Measurements from ENCODE around the gene NT5DC1.

Gene NT5DC1

DNA sequence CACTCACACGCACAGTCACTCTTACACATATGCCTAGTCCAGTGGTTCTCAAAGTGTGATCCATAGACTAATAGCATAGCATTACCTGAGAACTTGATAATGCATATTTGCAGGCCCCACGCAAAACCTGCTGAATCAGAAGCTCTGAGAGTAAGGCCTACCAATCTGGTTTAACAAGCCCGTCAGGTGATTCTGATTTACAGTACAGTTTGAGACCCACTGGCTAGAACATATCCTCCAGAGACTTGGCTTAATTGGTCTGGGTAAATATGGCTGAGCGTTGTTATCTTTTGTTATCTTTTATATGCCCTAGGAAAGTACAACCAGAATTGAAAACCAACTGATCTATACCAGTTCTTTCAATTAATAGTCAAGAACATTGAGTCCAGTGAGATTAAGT is 143.6 kb downstream of the NT5DC1 start:
- no peak for DNase-seq (ENCODE audit: low read depth in 2 of 2)

DNA sequence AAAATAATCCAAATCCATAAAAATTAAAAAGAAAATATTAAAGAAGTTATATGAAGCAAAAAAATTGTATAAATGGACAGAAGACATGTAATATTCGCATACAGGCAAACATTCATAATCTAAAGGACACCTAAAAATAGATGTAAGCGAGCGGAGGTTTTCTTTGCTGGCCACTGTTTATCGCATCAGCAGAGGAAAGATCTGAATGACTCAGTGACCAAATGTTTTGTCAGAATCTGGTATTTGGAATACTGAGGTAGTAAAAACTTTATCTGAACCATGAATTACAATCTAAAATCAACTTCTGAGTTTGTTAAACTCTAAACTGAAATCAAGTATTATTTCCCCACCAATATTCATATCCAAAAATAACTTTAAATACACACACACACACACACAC is 145.4 kb downstream of the NT5DC1 start:
- no peak for DNase-seq (ENCODE audit: low read depth in 2 of 2)

DNA sequence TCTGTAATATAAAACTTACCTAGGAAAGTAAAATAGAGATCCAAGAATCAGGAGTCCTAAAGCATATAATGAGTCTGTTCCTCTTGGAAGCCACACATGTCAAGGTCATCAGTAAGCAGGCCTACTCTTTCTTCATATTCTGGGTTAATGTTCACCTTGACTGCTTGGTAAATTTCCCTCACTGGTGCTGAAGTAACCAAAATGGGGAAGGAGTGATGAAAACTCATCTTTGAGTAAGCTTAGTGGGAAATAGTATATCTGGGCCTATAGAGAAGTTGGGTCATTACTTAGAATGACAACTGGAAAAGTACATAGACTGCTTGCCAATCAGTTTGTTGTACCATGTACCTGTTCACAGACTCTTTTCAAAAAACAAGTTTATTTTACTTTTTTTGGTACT is 146.6 kb downstream of the NT5DC1 start:
- DNase-seq (ENCODE audit: low read depth in 2 of 2): no peak

DNA sequence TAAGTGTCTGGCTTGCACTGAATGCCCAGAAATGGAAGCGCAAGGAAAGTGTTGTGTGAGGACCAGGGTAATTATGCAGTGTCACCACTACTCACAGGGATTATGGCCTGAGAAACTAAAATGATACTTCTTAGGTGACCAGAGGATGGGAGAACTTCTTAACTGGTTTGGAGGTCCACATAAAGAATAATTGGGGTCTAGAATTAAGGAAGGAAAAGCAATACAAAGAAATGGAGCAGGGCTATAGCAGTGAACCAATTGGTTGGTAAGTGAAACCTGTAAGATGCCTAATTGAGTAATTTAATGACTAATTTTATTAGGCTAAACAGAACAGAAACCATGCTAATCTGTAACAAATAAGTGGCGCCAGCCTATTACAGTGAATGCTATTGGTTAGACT is 147.9 kb downstream of the NT5DC1 start:
- no peak for DNase-seq (ENCODE audit: low read depth in 2 of 2)

DNA sequence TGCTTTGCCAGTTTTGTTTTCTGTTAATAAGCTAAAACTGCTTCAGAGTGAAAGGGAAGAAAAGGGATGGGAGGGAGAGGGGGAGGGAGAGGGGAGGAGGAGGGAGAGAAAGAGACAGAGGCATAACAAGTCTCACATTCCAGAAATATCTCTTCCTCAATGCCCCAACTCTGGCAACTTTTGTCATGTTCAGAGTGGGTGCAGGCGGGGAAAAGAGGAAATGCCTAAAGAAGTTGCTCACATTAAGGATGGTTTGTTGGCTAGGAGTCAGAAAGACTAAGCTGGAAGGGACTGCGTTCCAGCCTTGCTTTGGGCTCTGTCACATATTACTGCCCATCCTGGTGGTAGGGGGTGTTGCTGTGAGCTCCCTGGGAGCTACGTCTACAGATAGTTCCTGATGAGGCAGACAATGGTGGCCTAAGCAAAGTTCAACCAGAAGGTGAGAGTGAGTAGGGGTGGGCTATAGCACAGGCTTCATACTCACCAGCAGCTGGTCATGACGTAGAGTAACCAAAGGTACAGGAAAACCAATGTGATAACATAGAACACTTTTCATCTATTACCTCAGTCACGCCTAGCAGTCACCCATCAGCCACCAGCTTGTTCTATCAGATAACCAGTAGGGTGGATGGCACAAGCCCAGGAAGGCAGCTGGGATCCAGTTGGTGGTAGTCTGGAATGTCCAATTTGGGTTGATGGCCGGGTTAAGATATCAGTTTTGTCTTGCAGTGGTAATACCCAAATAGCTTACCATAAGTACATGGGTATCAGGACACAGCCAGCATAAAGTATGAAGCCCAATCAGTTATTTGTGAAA is 151.1 kb downstream of the NT5DC1 start:
- DNase-seq (ENCODE audit: low read depth in 2 of 2): no peak

DNA sequence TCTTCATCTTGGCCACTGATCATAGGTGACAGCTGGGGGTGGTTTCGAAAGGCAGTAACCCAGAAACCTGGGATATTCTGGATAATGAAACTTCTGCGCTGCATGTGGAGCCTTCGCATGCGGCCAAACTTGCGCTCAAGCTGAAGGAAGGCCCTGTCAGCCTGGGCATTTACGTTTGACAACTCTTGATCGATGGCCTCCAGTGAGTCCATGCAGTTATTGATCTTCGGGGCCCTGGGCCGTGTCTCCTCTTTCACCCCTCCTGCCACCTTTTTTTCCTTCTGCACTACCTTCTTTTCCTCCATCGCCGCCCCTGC is 152.5 kb downstream of the NT5DC1 start:
- DNase-seq (ENCODE audit: low read depth in 2 of 2): no peak

DNA sequence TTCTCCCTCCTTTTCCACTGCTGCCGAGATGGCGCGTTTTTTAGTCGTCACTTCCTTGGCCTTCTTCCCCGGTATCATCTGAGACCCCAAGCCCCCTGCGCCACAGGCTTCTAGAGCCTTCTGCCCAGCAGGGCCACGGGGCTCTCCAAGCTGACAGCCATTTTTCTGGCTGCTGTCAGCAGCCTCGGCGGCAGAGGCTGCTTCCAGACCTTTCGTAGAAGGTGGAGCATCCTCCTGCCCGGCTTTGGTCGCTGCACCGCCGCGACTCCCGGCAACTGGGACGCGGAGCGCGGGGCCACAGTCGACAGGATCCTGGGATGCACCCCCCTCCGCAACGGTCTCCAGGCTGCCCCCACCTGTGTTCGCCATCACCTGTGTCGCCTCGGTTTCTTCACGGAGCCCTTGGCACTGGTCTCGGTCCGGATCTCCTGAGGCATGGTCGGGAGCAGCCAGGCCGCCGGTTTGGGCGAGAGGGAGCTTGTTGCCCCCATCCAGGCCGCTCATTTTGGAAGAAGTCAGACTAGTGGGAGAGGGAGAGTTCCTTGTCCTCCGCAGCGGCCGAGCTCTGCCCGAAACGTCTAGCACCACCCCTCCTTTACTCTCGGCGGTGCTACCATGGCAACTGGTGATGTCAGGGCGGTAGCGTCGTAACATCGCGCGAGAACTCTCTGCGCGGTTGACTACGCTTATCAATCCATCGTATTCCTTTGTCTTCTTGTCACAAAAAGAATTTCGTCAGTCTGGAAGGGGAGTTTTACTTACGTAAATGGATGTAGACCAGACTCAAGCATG is 153.0 kb downstream of the NT5DC1 start, which contains the start of gene TSPYL4:
TSPYL4 (minus strand) TSS at position 571 of the 792 bp plus-strand sequence; CDS start at position 504, 67 bp downstream.
- peak; percentile 83 for DNase-seq (ENCODE audit: low read depth in 2 of 2)

DNA sequence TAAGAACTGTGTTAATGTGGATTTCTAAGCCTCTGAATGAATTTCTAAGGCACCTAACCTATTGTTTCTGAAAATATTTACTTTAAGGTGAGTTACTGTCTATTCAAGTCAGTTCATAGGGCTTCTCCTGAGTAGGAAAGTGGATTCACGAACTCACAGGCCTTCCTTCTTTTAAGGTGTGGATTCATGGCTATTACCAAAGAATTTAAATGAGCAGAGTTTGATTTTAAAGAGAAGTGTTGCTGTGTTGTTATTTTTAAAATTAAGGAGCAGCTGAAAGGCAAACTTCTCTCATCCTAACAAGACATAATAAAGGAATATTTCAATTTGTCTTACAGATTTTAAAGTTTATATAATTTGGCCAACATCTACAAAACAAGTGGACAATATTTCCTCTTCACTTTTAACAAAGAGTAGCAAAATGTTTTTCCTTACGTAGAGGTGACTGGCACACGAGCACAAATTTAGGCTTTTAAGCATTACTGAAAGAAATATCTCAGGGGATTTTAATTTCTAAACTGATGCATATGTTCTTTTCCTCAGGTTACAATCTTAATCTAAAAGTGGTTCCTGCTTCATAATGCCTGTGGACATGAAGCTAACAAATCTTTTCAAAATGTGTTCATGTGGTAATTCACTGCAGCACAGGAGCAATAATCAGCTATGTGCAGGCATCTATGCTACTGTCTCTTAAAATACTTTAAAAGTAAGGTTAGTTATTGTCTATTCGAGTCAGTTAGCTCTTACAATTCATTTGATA is 153.8 kb downstream of the NT5DC1 start:
- DNase-seq (ENCODE audit: low read depth in 2 of 2): no peak

DNA sequence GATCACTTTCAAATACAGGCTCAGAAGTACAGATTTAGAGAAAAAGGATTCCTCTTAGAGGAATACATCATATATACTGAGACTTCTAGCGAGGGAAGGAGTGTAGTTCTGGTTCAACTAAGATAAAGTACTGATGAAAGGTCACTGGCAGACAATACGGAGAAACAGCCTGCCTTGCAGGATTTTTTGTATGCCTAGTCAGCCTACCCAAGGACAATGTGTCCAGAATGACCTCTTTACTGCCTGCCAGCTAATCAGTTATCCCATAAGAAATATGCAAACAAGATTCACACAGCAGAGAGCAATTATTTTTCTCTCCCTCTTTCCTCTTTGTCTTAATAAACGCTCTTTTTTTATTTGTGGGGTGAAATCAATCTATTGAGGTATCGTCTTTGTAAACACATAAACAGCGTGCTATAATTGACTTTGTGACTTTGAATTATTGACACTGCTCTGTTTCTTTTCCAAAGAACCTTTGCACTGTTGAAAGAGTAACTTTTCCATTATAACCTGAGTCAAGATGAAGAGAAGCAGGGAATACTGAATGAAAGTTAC is 154.7 kb downstream of the NT5DC1 start:
- no peak for DNase-seq (ENCODE audit: low read depth in 2 of 2)

DNA sequence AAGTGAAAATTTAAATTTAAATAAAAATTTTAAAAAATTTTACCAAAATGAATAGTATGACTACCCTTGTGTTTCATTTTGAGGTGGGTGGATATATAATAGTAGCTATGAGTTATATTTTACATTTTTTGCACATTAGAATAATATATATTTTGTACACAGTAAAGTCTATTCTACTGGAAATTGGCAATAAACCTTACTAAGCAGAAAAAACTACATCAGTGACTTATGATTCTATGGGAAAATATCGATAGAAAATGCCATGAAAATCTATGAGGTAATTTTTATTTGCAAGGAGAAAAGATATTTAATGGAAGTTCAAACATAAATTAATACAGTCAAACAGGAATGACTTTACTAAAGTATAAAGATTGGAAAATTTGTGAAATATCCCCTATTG is 156.0 kb downstream of the NT5DC1 start:
- no peak for DNase-seq (ENCODE audit: low read depth in 2 of 2)

DNA sequence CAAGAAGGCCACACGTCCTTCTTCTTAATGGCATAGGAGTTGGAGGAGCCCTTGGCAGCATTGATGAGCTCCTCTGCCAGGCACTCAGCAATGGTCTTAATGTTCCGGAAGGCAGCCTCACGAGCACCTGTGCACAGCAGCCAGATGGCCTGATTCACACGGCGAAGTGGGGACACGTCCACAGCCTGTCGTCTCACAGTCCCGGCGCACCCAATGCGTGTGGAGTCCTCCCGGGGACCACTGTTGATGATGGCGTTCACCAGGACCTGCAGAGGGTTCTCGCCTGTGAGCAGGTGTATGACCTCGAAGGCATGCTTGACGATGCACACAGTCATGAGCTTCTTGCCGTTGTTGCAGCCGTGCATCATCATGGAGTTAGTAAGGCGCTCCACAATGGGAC is 157.9 kb downstream of the NT5DC1 start:
- no peak for DNase-seq (ENCODE audit: low read depth in 2 of 2)

DNA sequence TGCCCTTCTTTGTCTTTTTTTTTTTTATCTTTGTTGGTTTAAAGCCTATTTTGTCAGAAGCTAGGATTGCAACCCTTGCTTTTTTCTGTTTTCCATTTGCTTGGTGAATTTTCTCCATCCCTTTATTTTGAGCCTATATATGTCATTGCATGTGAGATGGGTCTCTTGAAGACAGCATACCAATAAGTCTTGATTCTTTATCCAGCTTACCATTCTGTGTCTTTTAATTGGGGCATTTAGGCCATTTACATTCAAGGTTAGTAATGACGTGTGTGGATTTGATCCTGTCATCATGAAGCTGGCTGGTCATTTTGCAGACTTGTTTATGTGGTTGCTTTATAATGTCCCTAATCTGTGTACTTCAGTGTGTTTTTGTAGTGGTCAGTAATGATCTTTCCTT is 162.7 kb downstream of the NT5DC1 start:
- DNase-seq (ENCODE audit: low read depth in 2 of 2): no peak

DNA sequence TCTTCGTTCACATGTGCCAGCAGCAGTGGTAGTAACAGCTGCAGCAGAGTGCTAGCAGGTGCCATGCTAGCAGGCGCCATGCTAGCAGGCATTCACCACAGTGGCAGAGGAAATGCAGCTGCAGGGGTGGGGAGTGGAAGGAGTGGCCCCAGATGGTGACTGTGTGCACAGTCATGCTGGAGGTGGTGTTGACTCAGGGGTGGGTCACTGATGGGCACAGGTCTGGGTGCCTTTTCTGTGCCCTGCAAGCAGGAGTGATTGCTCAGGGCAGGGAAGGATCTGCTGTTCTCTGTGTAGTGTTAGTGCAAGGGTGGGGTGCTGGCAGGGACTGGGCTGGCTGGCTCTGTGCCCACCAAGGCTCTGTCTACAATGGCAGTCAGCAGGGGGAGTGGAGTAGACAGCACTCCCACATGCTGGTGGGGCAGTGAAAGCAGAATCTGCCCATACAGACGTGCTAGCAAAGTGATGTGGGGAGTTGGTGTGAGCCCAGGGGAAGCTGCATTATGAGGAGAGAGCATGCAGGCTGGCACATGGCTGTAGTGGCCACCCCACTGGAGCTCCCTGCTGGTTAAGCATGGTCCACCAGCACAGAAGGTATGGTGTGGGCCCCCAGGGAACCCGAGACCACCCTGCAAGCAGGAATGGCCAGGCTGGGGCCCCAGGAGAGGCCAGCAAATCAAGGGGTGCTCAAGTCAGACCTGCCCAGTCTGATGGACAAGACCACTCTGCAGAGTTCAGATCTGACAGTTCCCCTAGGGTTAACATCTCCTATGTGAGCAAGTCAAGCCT is 164.6 kb downstream of the NT5DC1 start:
- no peak for DNase-seq (ENCODE audit: low read depth in 2 of 2)

DNA sequence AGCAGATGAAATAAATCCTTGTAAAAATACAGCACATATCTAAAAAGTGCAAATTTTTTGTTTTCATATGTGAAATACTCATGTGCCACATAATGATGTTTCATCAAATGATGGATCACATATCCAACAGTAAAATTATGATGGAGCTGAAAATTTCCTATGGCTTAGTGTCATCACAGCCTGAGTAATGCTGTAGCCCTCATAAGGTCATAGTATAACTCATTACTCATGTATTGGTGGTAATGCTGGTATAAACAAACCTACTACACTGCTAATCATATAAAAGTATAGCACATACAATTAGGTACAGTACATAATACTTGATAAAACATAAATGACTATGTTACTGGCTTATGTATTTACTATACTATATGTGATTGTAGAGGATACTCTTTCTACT is 166.2 kb downstream of the NT5DC1 start:
- no peak for DNase-seq (ENCODE audit: low read depth in 2 of 2)

DNA sequence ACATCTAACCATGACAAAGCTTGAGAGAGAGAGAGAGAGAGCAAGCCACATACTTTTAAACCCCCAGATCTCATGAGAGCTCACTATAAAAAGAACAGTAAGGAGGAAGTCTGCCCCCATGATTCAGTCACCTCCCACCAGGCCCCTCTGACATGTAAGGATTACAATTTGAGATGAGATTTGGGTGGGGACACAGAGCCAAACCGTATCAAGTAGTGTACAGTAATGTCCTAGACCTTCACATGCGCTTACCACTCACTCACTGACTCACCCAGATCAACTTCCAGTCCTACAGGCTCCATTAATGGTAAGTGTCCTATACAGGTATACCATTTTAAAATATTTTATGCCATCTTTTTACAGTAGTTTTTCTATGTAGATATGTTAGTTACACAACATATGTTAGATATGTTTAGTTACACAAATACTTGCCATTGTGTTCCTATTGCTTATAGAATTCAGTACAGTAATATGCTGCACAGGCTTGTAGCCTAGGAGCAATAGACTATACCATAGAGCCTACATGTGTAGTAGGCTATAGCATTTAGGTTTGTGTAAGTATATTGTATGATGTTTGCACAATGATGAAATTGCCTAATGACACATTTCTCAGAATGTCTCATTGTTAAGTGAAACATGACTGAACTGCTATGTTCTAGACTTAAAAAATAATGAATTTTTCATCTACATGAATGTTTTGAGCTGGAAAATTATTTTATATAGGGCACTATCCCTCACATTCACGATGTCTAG is 167.4 kb downstream of the NT5DC1 start:
- DNase-seq (ENCODE audit: low read depth in 2 of 2): no peak

DNA sequence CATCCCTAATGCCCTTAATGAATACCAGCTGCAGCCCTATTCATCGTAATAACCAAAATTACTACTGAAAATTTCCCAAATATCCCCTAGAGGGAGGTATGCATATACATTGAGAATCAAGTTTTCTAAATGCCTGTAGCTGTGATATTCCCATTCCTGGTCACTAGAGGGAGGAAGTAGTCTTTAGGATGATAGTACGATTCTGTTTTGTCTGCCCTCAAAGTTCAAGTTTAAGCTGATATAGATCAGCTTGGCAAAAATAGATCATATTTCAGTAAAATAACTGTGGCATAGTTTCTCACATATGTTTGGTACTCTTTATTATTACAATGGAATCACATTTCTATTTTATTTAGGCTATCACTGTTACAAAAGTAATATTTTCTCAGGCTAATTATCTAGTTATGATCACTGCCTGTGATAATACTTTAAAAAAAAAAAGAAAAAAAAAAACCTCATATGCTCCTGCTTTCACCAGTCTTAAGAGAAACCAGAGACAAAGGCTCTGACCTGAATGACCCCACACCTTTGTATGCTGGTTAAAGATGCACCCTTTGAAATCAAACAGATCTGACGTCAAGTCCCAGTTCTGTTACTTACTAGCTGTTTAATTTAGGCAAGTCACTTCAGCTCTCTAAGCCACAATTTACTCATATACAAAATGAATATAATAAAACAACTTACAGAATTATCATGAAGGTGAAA is 168.1 kb downstream of the NT5DC1 start:
- DNase-seq (ENCODE audit: low read depth in 2 of 2): no peak

DNA sequence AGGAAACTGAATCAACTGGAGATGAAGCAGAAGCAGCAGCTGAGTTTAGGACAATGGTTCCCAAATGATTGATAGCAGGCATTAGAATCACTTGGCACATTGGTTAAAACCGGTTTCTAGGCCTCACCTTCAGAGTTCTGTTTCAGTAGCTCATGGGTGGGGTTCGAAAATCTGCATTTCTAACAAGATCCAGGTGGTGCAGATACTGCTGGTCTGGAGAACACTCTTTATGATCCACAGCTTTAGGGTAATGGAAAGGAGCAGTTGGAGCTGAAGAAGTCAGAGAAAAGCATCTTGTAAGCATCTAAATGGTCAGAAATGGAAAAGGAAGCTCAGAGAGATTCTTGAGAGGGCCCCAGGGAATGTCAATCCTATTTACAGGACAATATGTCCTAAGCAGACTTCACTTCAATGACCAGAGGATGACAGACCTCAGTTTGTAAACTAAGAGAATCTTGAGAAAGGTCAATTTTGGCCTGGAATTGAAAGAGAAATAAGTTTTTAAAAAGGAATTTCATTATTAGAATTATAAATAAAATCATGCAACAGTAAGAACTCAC is 170.6 kb downstream of the NT5DC1 start:
- DNase-seq (ENCODE audit: low read depth in 2 of 2): no peak

DNA sequence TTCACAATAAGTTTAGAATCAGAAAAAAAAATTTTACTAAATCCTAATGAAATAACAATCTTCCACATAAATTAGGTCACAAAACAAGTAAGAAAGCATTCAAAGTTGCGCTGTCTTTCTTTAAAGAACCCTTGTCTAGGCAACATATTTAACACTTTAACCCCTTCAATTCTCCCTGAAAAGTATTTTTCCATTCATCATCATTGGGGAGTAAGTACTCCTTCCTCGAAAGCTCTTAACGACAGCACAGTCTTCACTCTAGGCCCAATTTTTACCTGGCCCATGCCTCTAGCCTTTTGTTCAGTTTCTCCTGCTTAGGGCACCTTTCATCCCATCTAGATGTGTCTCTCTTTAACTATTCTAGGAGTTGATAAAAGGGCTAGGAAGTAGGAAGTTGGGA is 176.5 kb downstream of the NT5DC1 start:
- no peak for DNase-seq (ENCODE audit: low read depth in 2 of 2)

DNA sequence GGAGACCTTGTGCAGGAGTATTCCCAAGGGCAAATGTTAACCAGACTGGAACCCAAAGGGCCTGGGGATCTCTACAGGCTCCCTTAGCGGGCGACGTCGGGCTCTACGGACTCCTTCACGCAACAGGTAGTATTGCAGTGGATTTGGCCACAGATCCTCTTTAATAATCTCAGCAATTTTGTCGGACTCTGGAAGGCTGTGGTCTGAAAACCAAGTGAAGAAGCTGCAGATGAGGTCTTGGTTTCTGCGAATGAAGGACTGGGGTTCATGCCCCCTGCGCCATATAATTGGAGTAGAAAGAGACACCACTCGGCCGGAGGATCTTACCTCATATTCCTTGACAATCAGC is 177.8 kb downstream of the NT5DC1 start:
- no peak for DNase-seq (ENCODE audit: low read depth in 2 of 2)

DNA sequence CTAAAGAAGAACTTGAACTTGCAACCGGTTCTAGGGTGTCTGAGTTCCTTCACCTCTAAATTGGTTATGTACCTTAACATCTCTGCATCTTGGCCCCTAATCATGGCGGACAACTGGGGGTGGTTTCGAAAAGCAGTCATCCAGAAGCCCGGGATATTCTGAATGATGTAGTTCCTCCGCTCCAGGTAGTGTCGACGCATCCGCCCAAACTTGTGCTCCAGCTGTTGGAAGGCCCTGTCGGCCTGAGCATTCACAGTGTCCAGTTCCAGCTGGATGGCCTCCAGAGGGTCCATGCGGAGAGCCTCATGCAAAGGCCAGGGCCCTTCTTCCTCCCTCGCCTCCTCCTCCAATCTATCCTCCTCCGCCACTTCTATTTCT is 178.2 kb downstream of the NT5DC1 start:
- no peak for DNase-seq (ENCODE audit: low read depth in 2 of 2)

Measured in stimulated activated CD4-positive, alpha-beta T cell treated with anti-CD3 and anti-CD28 coated beads, Interleukin-4, amount 100 ng/mL, for 48 hours (primary cell).